Loucy (cell line): ENCODE data around the gene NKX6-2.

Source experiments
- H2AFZ ChIP-seq: fragments of 200-600 bp; sonication (generic); 2 replicates; pipeline ENCODE4 v1.6.0; 2016; ENCODE audit warnings: antibody characterized with exemption, mild to moderate bottlenecking, low read length, moderate library complexity
- H3F3A ChIP-seq: fragments of 200-600 bp; 2 replicates; pipeline ENCODE4 v1.6.0; 2016; ENCODE audit warnings: antibody characterized with exemption, low read depth, mild to moderate bottlenecking
- H3K27me3 ChIP-seq: fragments of 200-600 bp; sonication (generic); 2 replicates; pipeline ENCODE4 v1.6.1; 2014; ENCODE audit warnings: low read length, mild to moderate bottlenecking; ENCODE audit not compliant: insufficient read depth, poor library complexity, severe bottlenecking
- H3K36me3 ChIP-seq: fragments of 200-600 bp; sonication (generic); 2 replicates; pipeline ENCODE4 v1.6.1; 2016; ENCODE audit warnings: low read length; ENCODE audit not compliant: insufficient read depth
- H3K4me1 ChIP-seq: fragments of 200-600 bp; sonication (generic); 2 replicates; pipeline ENCODE4 v1.5.1; 2014; ENCODE audit warnings: low read length, mild to moderate bottlenecking; ENCODE audit not compliant: insufficient read depth, poor library complexity, severe bottlenecking
- H3K4me2 ChIP-seq: fragments of 200-600 bp; sonication (generic); 2 replicates; pipeline ENCODE4 v1.6.0; 2014; ENCODE audit warnings: antibody characterized with exemption, low read length, low read depth, mild to moderate bottlenecking; ENCODE audit not compliant: poor library complexity, severe bottlenecking
- H3K4me3 ChIP-seq: fragments of 200-600 bp; sonication (generic); 2 replicates; pipeline ENCODE4 v1.5.1; 2014; ENCODE audit warnings: low read length, mild to moderate bottlenecking, mixed read lengths; ENCODE audit not compliant: poor library complexity, severe bottlenecking
- H3K79me2 ChIP-seq: fragments of 200-600 bp; sonication (generic); 2 replicates; pipeline ENCODE4 v1.6.1; 2014; ENCODE audit warnings: low read length; ENCODE audit not compliant: insufficient read depth
- H3K9ac ChIP-seq: fragments of 200-600 bp; sonication (generic); 2 replicates; pipeline ENCODE4 v1.6.0; 2014; ENCODE audit warnings: mild to moderate bottlenecking, low read depth, low read length, moderate library complexity; ENCODE audit not compliant: poor library complexity, severe bottlenecking
- H3K9me2 ChIP-seq: fragments of 200-600 bp; sonication (generic); replicated peaks from 2 replicates; pipeline ENCODE4 v1.6.1; 2016; ENCODE audit warnings: low read depth, low read length, mixed read lengths
- H3K9me3 ChIP-seq: fragments of 200-600 bp; sonication (generic); 2 replicates; pipeline ENCODE4 v1.6.1; 2014; ENCODE audit warnings: mild to moderate bottlenecking, antibody characterized with exemption, low read length, low read depth; ENCODE audit not compliant: insufficient read depth
- H4K20me1 ChIP-seq: fragments of 200-600 bp; sonication (generic); 2 replicates; pipeline ENCODE4 v1.6.0; 2014; ENCODE audit warnings: antibody characterized with exemption, low read length, mild to moderate bottlenecking; ENCODE audit not compliant: insufficient read depth, poor library complexity, severe bottlenecking
- CTCF ChIP-seq: fragments of 200-600 bp; sonication (generic); conservative IDR thresholded peaks from 2 replicates; pipeline ENCODE4 v1.5.1; 2014; ENCODE audit warnings: mild to moderate bottlenecking, antibody characterized with exemption, low read length
- EZH2phosphoT487 ChIP-seq: fragments of 200-600 bp; IDR thresholded peaks from 2 replicates; pipeline ENCODE4 v1.6.1; 2018; ENCODE audit warnings: antibody characterized with exemption, mild to moderate bottlenecking, moderate library complexity, borderline replicate concordance

NKX6-2 gene

GRCh38 chr10:132779549-132780294 lies 6.2 kb downstream of the NKX6-2 start:
- no peak overlapping the region for H3K4me2 ChIP-seq
- H3K9me3 ChIP-seq, result no peaks in the 10 kb centered on the region
- H3K36me3 ChIP-seq, result peaks cover 7% of the 10 kb centered on the region; the same call in 1 of the 2 replicates
- H3F3A ChIP-seq, result no peaks in the 10 kb centered on the region
- no peak overlapping the region for H3K4me3 ChIP-seq
- H3K79me2 ChIP-seq, result no peaks in the 10 kb centered on the region
- no peak overlapping the region for H3K9ac ChIP-seq
- H3K27me3 ChIP-seq, result no peaks in the 10 kb centered on the region
- H3K4me1 ChIP-seq, result no peaks in the 10 kb centered on the region
- H3K9me2 ChIP-seq, result no peaks in the 10 kb centered on the region
- no peaks in the 10 kb centered on the region for H4K20me1 ChIP-seq
- TF ChIP-seq CTCF (no peak), EZH2phosphoT487 (no peak)
- no peak overlapping the region for H2AFZ ChIP-seq

GRCh38 chr10:132777441-132777840 lies 8.5 kb downstream of the NKX6-2 start:
- Histone ChIP-seq H3K9me3 (no peaks in the 10 kb centered on the region), H3K79me2 (no peaks in the 10 kb centered on the region), H3K9ac (no peak overlapping the region), H4K20me1 (no peaks in the 10 kb centered on the region), H3K27me3 (no peaks in the 10 kb centered on the region), H2AFZ (no peak overlapping the region), H3K4me1 (no peaks in the 10 kb centered on the region), H3F3A (no peaks in the 10 kb centered on the region), H3K4me2 (no peak overlapping the region), H3K36me3 (no peaks in the 10 kb centered on the region; the same call in 1 of the 2 replicates), H3K9me2 (no peaks in the 10 kb centered on the region), H3K4me3 (no peak overlapping the region)
- no peak for TF ChIP-seq EZH2phosphoT487
- TF ChIP-seq CTCF, result no peak

GRCh38 chr10:132776821-132777220 lies 9.1 kb downstream of the NKX6-2 start:
- H3K79me2 ChIP-seq, result no peaks in the 10 kb centered on the region
- no peaks in the 10 kb centered on the region for H3K9me2 ChIP-seq
- H3K36me3 ChIP-seq, result no peaks in the 10 kb centered on the region; the same call in 1 of the 2 replicates
- H3F3A ChIP-seq, result no peaks in the 10 kb centered on the region
- no peaks in the 10 kb centered on the region for H3K9me3 ChIP-seq
- H2AFZ ChIP-seq, result no peak overlapping the region
- H4K20me1 ChIP-seq, result no peaks in the 10 kb centered on the region
- no peak overlapping the region for H3K4me2 ChIP-seq
- H3K27me3 ChIP-seq, result no peaks in the 10 kb centered on the region
- TF ChIP-seq CTCF, result no peak
- no peak for TF ChIP-seq EZH2phosphoT487
- H3K4me3 ChIP-seq, result no peak overlapping the region
- no peaks in the 10 kb centered on the region for H3K4me1 ChIP-seq
- no peak overlapping the region for H3K9ac ChIP-seq
